ENCODE results near the gene TMSB10.

Gene TMSB10

GRCh38 chr2:84879584-84880394, 25.7 kb upstream of the TMSB10 start:
- no peak for DNase-seq

DNA sequence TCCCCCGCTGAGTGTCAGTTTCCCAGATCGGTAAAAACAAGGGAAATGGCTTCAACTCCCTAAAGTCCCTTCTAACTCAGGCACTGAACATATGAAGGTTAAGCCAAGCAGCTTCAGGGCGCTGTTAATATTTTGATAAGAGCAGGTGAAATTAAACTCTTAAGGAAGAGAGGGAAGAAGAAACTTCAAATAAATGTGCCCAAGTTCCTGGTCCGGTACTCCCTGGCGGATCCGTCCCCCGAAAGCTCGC, 25.1 kb upstream of the TMSB10 start:
- no peak for DNase-seq

GRCh38 chr2:84880645-84881521, 24.6 kb upstream of the TMSB10 start, which contains the start of gene TRABD2A:
Gene TRABD2A (minus strand): TSS chr2:84881084. CDS start chr2:84881039, 45 bp downstream.
- no peak for DNase-seq

DNA sequence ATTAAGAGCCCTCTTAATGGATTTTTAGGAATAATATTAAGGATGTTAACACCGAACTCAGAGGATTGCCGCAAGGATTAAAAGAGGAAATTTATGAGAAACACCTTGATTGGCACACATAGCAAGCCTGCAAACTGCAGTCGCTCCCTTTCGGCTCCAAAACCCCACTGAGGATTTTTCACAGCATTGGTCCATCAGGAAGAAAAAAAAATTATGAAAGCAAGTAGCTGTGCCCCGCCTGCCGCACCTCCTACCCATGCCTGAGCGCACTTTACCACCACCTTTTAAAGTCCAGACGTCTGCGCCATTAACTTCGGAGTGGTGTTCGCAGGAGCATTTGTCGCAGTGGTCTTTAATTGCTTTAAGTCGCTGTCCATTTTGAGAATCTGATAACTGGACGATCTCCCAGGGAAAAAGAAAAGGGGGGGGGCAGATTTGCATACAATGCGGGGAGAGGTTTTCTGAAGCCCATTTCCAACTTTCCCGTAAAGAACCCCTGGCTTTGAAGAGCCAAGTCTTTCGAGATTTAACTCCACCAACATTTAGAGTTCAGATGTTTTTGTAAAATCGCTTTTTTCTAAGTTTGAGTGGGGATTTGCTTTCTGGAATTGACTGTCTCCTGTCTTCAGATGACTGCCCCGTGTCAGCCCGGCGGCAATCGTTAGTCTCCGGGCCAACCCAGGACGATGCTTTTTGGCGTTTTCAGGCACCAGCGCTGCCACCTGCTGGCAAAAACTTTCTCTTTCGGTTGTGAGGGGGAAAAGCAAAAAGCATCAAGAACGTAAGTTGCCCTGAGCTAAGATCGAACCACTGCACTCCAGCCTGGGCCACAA, 23.7 kb upstream of the TMSB10 start:
- peak in 48 of 56 donors; percentile 4 to 76 (median 36) for DNase-seq

DNA sequence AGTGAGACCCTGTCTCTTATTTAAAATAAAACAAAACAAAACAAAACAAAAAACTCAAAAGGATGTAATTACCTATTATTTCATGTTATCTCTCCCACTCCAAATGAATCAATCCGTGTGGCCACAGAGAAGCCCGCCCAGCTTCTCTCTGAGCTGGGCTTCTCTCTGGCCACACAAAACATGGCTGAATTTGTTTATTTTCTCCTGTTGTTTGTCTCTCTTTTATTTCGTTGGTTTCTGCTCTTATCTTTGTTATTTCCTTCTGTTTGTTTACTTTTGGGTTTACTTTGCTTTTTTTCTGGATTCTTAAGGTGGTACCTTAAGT, 23.1 kb upstream of the TMSB10 start:
- no peak for DNase-seq

DNA sequence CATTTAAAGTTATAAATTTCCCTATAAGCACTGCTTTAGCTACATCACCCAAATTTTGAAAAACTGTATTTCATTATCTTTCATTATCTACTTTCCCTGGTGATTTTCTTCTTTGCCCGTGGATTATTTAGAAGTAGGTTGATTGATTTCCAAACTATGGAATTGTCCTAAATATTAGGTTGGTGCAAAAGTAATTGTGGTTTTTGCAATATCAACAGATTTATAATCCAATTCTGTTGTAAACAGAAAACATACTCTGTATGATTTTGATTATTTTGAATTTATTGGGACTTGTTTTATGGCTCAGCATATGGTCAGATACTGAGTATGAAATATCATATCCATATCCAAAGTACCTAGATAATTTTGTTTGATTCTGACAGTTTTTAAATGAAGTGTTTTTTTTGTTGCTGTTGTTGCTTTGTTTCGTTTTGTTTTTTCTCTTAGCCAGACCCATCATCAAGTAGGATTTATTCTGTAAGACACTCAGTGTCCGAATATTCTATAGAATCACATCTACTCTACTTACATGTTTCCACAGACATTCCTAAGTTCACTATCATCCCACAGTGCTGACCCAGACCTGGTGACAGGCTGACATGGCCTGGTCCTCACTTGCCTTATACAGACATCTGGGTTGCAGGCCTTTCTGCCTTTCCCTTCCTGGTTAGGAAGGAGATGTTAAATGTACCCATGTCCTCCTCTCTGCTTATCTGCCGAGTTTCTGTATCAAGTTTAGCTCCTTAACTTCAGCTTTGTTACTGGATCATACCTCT, 22.5 kb upstream of the TMSB10 start:
- DNase-seq, result no peak

DNA sequence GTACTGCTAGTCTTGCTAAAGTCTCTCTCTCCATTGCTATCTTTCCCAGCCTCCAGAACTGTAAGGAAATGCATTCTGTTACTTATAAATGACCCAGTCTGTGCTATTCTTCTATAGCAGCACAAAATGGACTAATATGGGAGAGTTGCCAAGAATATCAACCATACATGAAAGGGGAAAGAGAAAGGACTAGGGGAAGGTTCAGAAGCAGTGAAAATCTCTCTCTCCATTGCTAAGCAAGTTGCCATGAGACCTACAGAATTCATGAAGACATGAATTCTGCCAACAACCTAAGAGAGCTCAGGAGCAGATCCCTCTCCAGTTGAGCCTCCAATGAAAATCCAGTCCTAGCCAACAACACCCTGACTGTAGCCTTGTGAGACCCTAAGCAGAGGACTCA, 21.0 kb upstream of the TMSB10 start:
- DNase-seq, result no peak

DNA sequence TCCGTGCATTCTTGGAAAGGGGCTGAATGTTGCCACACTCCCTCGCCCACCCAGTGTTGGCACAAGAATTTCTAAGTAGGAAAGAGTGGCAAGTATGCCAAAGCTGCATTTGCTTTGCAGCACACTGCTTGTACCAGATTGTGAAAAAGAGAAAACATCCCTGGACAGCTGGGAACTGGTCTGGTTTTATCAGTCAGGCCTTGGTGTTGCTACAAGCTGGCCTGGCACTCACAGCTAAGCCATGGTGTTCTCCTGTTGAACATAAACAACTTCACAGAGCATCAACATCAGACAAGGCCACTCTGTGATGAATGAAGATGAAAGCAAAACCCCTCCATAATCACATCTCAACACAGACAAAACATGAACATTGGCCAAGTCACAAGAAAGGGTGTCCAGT, 20.3 kb upstream of the TMSB10 start:
- no peak for DNase-seq

GRCh38 chr2:84886791-84887190, 18.7 kb upstream of the TMSB10 start:
- DNase-seq, result no peak

DNA sequence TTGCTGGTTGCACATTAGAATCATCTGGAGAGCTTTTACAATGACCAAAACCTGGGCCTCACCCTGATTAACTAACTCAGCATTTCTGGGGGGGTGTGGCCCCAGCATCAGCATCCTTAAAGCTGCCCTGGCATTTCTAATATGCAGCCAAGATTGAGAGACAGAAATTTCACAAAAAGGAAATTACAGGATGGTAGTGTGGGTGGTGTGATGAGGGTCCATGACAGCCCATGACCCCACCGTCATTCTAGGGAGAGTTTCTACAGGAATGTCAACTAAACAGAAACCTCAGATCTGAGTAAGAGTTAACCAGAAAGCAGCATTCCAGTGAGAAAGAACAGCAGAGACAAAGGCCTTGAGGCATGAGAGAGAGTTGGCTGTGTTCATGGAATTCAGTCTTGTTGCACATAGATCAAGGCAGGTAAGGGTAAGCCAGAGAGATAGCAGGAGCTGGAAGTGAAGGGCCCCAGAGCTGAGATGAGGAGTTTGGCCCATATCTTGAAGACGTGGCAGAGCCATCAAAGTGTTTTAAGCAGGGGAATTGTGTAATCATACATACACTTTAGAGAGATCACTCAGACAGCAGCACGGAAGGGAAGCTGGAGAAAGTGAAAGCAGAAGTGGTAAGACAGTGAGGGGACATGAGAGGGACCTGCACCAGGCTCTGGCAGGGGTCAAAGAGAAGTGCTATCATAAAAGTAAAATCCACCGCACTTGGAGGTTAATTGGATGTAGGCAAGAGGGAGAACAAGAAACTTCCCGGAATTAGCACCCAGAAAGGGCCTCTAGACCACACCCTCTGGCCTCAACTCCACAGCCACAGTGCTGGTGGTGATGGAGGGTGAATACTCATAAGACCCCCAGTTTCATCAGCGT, 16.8 kb upstream of the TMSB10 start:
- peak in 4 of 56 donors; percentile 11 to 45 (median 24) for DNase-seq

DNA sequence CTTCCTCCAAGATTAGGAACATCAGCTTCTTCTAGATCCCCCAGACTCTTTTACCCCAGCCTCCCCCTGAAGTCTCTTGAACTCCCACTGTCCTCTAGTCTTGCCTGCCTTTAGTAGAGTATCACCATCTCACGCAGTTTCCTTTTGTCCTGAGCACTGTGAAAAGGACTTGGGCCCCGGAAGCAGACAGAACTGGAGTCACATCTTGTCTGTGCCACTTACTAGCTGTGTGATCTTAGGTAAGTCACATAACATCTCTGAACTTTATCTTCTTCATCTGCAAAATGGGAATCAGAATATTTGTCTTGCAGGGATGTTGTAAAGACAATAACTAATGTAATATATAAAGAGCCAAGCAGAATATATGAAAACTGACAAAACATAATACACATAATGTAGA, 16.1 kb upstream of the TMSB10 start:
- DNase-seq, result no peak

GRCh38 chr2:84891355-84892010, 14.0 kb upstream of the TMSB10 start:
- DNase-seq, result no peak

DNA sequence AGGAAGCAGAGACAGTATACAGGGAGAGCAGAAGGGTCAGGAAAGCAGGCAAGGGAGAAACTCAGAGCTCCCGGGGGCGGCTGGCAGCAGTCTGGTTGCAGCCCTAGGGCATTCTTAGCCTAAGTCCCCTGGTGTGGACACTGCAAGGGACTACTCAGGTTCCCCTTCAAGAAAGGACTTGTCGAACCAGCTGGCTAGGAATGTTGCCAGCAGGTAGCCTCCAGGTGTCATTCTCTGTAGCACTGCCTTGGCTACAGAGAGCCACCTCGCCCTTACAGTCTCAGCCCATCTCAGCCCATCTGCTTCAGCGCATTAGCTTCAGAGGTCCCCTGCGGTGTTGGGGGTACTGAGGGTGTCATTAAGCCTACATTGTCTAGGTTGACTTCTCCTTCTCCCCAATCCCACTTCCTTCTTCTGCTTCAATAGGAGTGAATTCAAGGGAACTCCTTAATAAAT, 11.3 kb upstream of the TMSB10 start:
- no peak for DNase-seq

GRCh38 chr2:84894758-84895520, 10.5 kb upstream of the TMSB10 start:
- DNase-seq, result no peak

GRCh38 chr2:84896567-84896966, 8.9 kb upstream of the TMSB10 start:
- no peak for DNase-seq

DNA sequence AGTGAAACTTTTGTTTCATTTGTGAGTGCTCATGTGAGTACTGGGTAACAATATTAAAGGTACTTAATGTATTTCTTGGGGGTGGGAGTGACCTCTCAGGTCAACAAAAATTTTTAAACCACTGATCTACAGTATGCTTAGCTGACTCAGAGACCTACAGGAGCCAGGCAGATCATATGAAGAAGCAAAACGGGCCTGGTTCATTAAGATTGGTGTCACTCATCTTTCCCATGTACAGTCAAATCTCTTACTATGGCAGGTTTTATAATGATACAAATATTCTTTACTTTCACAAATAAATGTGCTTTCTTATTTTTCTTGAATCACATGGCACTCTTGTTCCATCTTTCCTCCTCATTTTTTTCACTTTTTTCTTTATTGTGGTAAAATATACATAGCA, 7.7 kb upstream of the TMSB10 start:
- DNase-seq, result no peak

DNA sequence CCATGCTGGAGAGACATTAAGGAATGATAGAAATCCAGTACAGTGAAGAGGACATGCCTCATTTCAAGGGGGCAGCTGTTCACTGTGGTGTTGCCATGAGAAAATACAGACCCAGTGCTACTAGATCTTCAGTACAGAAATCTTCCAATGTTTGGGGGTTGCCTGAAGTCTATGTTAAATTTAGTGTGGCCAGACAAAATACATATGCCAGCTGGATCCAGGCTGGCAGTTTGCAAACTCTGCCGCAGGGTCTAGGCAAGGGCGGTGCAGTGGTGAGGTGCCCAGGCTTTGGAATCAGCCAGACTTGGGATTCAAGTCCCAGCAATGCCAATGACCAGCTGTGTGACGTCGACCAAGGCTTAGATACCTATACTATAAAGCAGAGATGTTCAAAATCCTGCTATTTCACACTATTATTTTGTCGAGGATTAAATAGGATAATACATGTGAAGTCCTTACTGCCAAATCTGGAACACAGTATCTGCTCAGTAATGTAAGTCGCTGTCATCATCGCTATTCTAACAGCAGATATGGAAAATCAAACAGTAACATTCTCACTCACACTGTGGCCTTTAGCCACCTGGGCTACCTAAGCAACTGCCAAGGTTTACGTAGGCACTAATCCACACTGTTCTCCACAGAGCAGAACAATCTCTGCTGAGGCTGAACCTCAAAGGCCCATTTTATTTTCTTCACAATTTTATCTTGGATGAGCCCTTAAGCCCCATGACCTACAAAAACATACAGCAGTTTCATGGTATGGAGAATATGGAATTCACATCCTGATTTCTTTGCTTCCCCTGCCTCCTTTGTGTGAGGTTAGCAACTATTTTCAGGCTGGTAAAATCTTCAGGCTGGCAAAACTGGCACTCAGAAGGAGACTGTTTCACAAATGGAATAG, 5.9 kb upstream of the TMSB10 start:
- no peak for DNase-seq

GRCh38 chr2:84900971-84901370, 4.5 kb upstream of the TMSB10 start:
- DNase-seq, result no peak
